DMS79 (cell line): ENCODE results near the gene ADCY5.

ENCODE experiments used
- DNase-seq: peaks from one replicate; lab custom pipeline; 2025; lab: John Stamatoyannopoulos, UW

ADCY5 gene

DNA sequence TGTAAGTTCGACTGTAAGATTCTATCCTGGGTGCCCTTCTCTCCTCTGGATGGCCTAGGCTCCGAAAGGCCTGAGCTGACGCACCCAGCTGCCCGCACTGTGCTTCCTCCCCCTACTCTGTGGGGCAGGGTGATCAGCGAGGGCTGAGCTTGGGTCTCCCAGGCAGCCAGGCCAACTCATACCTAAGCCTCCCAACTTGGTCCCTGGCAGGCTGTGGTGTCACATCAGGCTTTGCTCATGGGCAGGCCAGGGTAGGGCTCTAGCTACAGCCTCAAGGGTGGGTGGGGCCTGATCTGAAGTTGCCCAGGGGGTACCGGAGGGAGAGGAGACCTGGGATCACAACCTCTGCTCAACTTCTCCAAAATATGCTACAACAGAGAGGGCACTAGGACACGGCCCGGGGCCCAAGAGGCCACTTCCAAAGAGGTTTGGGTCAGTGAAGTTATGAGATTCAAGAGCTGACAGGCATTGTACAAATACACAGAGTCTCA lies 123.1 kb downstream of the ADCY5 start:
- DNase-seq: no peak

DNA sequence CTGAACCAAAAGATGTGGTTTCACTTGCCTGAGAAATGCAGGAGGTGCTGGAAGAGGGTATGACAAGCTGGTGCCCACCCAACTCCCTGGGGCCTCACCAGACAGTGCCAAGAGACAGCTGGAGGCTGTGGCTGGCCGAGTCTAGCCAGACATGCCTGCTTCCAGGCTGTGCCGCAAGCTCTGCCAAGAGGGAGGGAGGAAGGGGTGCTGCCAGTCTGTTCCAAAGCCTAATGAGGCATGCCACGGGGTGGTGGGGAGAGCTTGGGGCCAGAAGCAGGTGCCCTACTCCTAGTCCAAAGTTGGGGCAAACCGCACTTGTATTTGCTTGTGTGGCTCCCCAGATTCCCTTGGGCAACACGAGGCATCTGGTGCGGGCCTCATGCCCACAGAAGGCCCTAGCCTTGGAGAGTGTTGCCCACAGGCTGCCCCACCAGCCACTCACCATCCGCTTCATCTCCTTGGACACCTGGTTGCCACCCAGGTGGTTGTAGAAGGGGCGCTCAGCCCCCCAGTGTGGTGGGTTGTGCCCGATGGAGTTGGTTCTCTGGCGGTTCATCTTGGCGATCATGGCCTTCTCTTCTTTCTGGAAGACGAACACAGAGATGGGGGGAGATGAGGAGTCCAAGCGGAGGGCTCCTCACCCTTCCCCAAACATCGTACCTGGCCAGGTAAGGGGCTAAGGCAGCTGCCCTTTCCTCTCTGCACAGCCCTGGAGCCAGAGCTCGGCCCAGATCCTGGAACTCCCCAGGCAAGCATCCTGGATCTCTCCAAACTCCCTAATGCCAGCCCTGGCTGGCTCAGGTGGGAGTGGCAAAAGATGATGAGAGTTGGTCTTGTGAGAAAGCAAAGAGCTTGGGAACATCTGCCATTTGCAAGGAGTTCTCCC lies 123.8 kb downstream of the ADCY5 start:
- no peak for DNase-seq

DNA sequence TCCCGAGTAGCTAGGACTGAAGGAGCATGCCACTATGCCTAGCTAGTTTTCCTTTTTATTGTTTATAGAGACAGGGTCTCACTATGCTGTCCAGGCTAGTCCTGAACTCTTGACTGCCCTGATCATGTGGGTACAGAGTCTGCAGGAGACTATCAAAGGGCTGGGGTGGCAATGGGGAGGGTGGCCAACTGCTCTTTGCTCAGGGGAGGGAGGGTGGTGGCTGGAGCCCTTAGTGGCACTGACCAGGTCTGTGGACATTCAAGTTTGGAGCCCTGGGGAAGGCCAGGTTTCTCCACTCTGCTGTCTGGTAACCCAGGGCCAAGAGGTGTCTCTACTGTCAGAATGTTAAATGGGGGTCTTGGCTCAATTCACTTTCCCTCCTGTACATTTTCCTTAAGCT lies 125.1 kb downstream of the ADCY5 start:
- no peak for DNase-seq

DNA sequence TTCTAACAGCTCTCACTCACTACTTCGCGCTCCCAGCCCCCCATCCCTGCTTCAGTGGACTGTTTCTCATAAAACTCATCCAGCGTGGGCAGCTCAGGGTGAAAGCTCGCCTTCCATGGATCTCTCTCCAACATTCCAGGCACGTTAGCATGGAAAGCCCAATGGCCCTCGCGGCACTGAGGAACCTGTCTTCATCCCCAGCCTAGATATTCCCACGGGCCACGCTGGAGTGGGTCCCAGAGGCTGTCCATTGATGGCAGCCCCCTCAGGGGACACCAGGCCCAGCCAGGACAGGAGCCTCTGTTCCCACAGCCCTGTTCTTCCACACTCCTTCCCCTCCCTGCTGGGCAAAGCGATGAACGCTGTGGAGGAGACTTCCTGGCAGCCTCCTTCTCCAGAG lies 126.0 kb downstream of the ADCY5 start:
- no peak for DNase-seq

DNA sequence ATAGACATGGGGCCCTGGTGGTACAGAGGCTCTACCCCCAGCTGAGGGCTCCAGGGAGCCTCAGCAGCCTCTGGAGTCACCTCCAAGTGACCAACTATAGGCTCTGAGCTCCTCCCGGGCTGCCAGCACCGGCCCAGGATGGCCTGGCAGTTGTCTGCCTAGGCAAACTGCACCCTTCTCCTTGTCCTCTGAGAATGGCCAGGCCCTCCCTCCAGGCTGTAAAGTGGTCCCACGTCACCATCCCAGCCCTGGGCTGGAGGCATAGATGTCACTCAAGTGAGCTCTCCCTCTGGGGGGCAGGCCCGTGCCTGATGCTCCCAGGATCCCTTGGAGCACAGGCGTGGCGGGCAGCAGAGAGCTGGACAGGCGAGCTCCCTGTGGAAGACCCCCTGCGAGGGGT lies 127.1 kb downstream of the ADCY5 start:
- DNase-seq: no peak

DNA sequence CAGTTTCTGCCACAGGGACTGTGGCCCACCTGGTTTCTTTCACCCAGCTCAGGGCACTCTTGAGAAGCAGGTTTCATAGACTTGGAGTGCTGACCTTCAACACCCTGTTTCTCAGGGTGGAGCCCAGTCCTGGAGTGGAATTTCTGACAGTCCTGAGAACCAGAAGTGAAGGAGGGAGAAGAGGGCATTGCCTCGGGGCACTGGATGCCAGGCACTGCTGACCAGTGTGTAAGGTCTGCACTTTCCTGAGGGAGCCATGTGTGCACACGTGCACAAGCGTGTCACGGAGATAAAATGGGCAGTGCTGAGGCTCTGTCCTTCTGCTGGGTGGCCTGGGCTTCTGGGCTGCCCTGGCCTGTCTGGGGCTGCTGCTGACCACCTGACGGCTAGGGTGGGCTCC lies 128.7 kb downstream of the ADCY5 start:
- no peak for DNase-seq

DNA sequence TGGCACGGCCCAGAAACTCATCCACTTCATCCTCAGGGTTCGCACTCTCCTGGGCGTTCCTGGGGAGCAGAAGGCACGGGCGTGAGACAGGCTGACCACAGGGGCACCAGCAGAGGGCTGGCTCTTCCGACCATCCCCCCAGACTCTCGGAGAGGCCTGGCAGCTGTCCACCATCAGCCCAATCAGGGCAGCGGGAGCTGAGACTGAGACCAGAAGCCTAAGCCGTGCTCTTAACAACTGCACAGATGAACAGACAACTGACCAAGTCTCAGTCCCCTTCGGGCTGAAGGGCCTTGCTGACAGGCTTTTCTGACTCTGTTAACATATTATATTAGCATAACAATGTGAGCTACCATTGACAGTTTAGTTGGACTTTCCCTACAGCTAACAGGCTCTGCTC lies 129.1 kb downstream of the ADCY5 start:
- DNase-seq: no peak

DNA sequence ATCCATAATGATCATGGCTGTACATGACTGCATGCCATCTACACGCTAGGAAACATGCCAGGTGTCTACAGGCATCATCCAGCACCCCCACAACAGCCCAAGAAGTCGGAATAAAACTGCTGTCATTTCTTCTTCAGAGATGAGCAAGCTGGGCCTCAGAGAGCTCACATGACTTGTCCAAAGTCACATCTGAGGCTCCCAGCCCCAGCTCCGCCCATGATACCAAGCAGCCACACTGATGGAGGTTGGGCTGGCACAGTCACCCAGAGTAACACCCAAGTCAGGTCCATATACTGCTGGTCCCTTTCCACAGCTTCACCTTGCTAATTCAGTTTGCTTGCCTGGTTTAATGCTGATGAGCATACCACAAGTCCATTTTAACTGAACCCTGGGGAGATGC lies 130.5 kb downstream of the ADCY5 start:
- DNase-seq: no peak

DNA sequence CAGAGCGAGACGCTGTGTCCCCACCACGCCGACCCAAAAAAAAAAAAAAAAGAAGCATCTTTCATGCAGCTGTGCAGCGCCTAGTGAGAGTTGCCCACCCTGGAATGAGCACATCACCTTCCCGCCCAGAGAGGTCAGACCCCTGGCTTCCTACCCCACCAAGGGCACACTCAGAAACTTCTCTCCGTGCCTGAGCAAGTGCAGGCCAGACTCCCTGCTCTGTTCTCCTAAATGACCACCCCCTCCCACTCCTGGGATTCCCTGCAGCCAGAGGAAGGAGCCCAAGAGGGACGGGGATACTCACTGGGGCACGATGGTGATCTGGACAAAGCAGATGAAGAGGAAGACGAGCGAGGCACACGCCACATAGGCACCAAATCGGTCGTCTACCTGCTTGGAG lies 131.2 kb downstream of the ADCY5 start:
- DNase-seq: no peak

DNA sequence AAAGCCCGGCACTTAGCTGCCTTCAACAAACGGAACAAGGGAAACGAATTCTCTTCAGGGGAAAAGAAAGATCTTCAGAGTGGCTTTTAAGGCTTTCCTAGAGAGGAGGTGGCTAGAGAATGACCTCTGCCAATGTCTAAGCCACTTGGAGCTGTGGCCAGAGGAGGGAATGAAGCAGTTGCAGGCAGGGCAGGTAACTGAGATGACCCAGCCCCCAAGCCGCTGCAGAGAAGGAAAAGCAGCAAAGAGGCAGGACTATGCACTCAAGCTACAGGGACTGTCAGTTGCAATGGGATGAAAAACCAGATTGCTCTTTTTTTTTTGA lies 133.7 kb downstream of the ADCY5 start:
- no peak for DNase-seq

DNA sequence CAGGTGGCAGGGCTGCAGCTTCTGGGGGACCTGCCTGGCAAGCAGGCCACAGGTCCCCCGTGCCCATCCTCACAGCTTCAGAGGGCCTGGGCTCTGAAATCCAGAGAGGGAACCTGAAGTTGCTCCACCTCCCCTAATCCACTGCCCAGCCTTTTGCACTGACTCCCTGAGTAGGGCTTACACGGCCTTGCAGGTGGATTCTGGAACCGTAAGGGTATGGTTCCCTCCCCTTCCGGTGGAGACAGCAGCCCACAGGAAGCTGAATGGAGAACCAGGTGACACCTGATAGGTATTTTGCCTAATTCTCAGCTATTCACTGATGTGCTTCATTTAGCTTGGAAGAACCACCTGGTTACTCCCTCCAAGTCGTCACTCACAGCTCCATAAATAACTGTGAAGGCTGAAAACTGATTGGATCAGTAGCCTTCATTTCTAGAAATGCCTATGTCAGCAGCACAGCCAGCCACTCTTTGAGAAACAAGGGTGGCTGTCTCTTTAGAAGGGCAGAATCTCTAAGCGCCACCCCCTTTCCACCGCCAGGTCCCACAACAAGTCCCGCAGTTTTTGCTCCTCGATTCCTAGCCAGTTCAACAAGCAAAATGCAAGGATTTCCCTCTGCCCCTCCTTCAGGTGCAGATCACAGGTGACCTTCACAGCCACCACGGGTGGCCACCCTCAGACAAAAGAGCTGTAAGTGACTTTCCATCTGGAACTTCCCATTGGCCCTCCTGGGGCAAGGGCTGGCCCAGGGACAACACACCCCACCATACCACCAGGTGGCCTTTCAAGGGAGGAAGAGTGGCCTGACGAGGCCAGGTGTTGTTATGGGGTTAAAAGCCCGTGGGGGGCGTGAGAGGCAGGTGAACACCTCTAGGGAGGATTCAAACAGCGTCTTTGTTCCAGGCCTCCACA lies 134.3 kb downstream of the ADCY5 start:
- DNase-seq: peak; percentile 97

DNA sequence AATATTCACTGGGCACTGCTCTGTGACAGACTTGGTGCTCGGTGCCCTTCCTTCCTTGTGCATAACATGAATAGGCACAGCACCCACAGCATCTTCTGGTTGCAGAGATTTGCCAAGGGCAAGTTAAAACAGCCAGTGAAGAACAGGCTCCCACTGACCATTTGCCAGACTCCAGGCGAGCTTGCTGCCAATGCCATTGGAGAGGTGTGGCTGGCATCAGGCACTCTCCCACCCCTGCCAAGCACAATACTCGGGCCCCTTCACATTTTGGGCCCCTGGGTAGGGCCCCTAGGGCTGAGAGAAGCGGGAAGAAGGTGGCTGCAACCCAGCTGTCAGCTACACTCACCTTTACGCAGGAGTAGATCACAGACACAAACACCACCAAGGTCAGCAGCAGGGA lies 135.0 kb downstream of the ADCY5 start:
- no peak for DNase-seq

DNA sequence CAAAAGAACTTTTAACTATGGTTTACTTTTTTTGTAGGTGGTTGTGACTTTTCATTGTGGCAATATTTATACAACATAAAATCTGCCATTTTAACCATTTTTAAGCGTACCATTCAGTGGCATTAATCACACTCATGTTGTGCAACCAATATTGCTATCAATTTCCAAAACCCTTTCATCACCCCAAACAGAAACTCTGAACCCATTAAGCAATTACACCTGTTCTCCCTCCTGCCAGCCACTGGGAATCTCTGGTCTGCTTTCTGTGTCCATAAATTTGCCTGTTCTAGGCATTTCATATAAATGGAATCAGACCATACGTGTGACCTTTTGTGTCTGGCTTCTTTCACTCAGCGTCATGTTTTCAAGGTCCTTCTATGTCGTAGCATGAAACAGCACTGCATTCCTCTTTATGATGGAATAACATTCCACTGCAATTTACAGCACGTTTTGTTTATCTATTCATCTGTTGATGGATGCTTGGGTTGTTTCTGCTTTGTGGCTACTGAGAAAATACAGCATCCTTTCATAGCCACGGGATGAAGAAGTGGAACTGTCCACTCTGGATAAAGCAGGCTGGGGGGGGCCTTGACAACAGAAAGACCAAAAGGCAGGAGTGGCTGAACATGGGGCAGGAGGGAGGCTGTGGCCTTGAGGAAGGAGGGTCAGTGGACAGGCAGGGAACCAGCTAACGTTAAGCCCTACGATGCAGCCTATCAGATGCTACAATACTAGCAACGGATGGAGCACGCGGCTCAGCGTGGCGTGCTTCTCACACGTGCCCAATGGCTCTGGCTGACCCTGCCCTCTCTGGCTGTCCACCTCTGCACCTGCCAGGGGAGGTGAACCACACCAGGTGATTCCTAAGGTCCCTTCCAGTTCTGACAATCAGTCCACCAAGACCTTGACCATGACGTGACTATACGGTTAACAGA lies 136.3 kb downstream of the ADCY5 start:
- DNase-seq: no peak

DNA sequence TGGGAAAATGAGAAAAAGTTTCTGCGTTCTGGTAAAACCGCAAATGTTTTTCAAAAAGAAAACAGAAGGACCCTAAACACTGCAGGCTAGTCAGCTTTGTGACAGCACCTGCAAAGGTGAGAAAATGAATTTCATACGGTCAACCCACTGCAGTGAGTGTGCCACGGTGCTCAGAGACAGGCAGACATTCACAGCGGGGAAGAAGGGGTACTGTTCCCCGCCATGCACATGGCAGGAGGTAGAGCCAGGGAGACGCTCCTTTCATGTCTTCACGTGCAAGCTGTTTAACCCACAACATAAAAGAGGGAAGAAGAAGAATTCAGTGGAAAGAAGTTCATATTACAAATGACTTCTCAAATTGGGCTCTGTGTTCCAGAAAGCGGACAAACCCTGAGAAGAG lies 137.7 kb downstream of the ADCY5 start:
- no peak for DNase-seq

DNA sequence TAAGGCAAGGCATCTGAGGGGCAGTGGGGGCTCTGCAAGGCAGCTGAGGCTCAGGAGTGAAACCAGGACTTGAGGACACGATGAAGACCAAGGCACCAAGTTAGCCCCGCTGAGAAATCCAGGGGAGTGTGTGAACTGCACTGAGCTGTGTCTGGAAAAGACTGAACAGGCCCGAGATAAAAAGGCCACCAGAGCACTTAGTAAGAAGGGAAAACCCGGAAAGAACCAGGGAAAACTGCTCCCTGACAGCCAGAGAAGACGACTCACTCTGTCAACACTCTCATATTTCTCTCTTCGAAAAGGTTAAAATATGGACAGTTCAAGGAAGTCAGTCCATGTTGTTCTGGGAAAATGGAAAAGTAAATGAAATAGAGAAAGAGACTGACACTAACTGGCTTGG lies 138.1 kb downstream of the ADCY5 start:
- DNase-seq: no peak

DNA sequence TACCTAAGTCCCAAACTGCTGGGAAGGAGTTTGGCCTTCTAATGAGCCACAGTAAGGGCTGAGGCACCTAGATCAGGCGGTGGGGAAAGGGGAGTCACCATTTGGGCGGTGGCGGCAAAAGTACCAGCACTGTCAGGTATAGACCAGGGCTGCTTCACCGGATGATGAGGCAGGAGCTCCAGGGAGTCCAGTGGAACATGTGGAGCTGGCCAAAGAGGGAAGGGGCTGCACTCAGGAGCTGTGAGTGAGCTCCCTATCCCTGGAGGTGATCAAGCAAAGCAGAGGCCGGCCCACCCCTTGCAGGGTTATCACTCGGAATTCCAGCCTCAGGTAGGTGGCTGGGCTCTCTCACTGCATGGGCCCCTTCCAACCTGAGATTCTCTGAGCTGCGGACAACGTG lies 138.7 kb downstream of the ADCY5 start:
- DNase-seq: no peak

DNA sequence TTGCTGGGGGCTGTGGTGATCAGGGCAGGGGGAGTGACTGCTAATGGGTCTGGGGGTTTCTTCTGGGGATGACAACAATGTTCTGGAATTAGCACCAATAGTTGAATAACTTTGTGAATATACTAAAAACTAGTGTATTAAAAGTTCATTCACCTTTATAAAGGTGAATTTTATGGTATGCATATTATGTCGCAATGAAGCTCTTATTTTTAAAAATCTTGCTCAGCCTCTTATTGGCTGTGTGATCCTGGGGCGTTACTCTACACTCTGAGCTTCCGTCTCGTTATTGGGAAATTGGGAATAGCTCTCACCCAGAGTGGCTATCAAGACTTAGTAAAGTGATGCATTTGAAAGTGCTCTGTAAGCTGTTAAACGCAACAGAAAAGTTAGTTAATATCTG lies 141.8 kb downstream of the ADCY5 start:
- DNase-seq: no peak

DNA sequence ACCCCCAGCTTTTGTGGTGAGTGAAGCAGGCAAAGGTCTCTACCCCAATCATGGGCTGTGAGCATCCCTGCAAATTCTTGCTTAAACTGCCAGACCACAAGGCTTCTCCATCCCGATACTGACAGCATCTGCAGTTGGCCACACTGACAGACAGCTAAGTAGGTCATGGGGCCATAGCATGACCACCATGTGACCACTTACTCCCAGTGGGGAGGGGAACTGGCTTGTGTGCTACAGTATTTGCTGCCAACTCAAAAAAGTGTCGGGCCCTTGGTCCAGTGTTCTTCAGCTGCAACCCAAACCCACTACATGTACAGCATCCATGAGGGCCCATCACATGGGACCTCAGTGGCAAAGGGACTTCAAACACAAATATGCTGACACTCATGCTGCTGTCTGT lies 143.7 kb downstream of the ADCY5 start:
- DNase-seq: no peak

DNA sequence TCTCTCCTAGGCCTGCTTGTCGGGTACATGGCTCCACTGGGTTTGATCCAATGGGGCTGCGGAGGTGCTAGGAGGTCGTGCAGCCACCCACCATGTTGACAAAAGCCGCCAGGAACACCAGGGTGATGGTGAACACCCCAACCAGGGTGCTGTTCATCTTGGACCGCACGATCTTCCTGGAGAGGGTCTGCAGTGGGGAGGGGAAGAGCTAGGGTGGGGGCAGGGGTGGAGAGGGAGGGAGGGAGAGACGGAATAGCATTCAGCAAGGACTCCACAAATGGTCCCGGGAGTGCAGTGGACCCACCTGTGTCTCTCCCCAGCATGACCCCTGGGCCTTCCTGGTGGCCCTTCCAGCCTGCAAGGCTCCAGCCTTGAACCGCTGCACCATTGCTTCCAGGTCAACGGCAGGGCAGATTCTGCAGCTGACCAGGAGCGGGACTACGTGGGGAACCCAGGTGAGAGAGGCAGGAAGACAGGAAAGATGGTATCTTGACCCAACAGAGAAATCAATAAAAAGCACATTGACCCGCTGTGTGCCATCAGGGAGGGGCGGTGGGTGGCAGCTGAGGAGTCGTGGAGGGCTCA lies 144.8 kb downstream of the ADCY5 start:
- DNase-seq: no peak

DNA sequence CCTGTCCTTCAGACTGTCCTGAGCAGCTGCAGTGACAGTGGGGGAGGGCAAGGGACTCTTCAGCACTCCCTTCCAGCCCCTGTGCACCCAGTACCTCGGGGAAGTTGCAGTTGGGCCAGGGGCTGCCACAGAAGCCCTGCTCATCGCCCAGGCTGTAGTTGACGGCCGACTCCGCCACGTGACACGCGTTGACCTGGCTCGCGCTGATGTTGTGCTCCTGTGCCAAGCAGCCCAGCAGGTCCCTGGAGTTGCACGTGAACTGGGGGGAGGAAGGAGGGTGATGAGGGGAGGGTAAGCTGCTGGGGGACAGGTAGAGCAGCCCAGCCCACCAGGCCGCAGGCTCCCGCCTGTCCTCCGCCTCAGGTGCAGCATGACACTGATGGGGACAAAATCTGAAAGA lies 145.9 kb downstream of the ADCY5 start:
- DNase-seq: no peak

DNA sequence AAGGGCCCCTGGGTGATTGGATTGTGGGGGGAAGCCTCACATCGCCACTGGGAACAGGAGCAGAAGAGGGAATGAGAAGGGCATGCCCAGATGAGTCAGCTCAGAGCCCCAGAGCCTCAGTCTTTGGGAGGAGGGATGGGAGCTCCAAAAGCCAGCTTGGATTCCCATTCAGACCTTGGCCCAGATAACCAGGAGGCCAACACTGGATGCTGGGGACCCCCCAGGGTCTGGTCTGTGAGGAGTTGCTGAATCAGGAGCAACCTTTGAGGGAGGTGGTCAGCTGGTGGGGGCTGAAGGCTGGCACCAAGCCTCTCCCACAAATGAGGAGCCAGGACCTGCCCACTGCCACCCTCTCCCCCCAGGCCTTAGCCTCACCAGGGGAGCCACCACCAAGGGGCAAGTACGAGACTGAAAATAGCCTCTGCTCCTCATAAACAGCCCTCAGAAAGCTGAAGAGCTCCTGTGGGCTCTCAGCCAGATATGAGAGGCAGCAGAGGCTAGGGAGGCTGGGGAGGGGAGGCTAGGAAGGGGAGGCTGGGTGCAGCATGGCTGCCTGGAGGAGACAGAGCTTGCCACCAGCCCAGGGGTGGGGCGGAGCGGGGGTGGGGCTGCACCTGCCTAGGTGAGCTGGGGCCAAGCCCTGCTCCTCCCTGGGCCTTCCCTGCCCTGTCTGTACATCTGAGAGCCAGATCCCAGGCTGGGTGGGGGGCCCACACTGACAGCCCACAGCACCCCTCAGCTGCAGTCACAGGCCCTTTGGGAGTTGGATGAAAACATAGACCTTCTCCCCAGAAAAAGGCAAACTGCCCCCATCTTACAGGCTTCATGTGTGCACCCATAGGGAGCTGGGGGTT lies 147.3 kb downstream of the ADCY5 start:
- no peak for DNase-seq
